ENCODE results near the gene ACSF3.
"Not testable (repeated sequence)": the region's sequence is repeated elsewhere in the genome, so short reads cannot be mapped to it uniquely, and the experiment has no call there.

The ACSF3 gene

DNA sequence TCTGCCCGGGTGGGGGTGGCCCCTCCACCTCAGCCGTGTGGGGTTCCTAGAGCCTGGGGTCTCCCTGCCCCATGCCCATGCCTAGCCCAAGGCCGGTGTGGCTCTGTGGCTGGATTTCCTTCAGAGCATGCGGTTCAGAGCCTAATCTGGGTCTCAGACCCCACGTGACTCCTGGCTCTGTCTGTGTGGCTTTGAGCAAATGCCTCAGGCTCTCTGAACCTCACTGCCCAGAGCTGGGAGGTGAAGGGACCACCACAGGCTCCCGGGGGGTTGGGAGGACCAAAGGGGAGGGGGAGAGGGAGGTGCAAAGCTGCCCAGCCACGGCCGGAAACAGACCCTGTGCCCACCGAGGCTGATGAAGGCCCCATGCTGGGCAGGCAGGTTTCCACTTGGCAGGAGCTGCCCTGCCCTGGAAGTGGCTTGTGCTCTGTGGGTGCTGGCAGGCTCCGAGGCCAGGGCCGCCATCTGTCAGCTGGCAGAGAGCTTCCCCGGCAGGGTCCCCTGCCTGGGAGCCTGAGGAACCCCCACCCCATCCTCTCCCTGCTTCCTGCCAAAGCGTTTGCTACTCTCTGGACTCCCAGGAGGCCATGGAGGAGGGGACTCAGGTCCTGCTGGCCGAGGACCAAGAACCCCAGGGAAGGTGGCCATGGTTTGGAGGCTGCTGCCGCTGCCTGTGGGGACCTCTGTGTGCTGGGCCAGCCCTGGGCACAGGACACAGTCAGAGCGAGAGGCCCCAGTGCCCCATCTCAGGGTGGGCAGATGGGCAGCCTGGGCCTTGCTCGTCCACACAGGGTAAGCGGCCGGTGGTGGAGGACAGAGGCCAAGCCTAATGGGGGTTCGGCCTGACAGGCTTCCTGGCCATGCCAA lies 81.9 kb downstream of the ACSF3 start:
- no peak for DNase-seq (ENCODE audit: low spot score)

DNA sequence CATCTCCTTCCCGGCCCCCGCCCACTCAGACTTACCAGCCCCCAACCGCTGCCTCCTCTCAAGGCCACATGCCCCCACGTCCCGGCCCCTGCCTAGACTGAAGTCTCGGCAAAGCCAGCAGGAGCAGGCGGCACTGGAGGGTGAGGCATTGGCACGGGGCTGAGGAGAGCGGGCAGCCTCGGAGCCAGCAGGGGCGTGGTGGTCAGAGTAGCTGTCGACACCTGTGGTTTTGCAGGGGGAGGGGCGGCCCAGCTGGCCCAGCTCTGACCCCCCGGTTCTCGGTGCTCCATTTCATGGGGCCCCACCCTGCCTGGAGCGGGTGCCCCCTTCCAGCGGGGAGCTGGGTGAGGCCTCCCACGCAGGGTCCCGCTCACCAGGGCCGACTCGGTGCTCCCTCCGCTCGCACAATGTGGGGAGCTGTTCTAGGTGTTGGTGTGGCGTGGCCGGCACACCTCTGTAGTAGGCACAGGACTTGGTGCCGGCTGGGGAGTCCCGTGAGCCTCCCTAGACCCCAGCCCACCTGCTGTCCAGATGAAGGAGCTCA lies 82.6 kb downstream of the ACSF3 start:
- no peak for DNase-seq (ENCODE audit: low spot score)

DNA sequence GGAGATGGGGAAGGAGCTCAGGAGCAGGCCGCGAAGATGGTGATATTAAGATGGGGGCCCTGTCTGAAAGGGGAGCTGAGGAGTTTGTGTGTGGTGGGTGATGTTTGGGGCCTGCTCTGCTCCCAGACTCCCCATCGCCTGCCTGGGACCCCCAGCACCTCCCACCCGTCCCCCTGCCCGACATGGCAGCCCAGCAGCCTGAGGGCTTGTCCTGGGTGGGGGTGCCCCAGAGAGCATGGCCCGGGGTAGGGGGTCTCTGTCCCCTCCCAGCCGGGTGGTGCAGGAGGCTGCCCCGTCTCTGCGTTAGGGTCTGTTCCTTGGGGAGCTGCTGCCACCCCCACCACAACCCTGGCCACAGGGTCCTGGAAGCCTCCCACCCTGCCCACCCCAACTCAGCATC lies 83.1 kb downstream of the ACSF3 start:
- DNase-seq (ENCODE audit: low spot score): no peak

DNA sequence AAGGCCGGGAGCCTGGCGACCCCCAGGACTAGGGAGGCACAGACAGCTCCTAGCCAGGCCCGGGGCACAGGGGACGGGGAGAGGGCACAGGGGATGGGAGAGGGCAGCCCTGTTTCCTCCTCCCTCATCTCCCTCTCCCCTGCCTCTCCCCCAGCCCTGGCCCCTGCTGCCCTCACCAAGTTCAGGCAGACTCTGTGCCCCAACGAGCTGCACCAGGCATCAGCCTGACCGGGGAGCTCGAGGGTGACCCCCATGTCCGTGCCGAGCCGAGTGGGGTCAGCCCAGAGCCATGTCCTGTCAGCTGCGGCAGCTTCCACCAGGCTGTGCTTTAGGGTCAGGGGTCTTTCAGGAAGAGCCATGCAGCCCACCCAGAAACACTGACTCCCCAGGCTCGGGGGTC lies 83.8 kb downstream of the ACSF3 start:
- DNase-seq (ENCODE audit: low spot score): no peak

DNA sequence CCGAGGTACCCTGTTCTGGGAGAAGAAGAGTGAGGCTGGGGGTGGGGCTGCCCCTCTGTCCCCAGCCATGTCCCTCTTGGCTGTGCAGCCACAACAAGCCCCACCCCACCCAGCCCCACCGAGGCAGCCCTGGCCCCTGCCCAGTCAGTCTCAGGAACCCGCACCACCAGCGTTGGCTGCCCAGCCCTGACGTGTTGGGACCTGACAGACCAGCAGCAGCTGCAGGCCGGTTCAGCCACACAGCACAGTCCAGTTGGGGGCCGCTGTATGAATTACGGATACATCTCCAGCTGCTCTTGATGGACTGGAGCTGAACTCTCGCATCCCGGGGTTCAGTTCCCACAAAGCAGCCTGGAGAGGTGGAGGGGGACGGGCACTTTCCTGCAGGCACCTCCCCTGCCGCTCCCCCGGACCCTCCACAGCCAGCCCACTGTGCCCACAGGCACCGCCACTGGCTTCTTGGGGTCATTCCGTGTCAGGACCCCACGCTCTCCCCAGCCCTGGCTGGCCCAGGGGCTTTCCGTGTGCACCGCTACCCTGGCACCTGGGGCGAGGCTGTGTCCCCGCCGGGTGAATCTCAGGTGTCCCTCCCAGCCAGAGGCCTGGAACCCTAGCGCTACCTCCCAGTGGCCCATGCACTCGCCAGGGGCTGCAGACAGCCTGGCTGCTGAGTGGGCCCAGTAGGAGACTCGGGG lies 84.9 kb downstream of the ACSF3 start:
- DNase-seq (ENCODE audit: low spot score): no peak

DNA sequence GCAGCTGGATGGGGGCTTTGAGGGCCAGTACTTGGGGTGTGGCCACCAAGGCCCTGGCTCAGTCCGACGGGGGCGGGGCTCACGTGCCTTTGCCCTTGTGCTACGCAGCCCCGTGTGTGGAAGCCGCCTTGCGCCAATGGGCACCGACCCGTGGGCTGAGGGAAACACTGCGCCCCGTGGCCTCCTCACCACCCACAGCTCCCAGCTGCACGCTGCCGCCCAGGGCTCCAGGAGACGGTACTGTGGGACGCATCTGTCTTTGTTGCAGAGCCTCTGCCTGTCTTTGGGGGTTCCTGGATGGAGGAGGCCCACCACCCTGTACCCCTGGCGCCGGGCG lies 85.5 kb downstream of the ACSF3 start:
- no peak for DNase-seq (ENCODE audit: low spot score)

DNA sequence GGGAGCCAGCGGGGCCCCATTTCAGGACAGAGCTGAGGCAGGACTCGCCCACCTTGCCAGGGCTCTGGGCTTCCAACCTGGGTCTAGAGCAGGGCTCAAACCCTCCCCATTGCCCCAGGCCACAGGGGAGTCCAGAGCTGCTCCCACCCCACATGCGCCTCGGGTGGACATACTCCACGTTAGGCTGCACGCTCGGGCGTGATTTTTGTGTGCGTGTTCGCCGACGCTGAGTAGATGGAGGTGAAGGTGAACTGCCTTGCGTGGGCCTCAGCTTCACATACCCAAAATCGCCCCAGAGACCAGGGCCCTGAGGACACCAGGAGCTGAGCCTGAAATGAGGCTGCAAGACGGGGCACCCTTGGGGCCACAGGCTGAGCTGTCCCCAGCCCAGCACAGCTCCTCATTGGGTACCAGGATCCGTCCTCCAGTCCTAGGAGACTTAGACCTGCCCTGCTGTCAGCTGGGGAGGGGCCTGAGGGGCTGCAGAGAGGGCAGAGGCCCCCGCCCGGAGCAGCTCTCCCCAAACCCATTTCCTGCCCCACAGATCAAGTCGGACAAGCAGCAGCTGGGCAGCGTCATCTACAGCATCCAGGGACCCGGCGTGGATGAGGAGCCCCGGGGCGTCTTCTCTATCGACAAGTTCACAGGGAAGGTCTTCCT lies 86.1 kb downstream of the ACSF3 start:
- no peak for DNase-seq (ENCODE audit: low spot score)

DNA sequence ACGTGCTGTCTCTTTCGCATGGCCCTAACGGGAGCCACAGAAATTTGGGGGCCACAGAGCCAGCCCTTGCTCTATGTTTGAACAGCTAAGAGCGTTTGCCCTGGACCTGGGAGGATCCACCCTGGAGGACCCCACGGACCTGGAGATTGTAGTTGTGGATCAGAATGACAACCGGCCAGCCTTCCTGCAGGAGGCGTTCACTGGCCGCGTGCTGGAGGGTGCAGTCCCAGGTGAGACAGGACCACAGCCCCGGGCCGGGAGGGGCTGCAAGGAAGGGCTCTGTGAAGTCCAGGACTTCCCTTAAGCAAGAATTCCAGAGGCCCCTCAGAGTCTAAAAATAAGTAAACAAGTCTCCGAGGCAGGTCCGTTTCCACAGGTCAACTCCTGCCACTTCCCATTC lies 89.8 kb downstream of the ACSF3 start:
- no peak for DNase-seq (ENCODE audit: low spot score)

DNA sequence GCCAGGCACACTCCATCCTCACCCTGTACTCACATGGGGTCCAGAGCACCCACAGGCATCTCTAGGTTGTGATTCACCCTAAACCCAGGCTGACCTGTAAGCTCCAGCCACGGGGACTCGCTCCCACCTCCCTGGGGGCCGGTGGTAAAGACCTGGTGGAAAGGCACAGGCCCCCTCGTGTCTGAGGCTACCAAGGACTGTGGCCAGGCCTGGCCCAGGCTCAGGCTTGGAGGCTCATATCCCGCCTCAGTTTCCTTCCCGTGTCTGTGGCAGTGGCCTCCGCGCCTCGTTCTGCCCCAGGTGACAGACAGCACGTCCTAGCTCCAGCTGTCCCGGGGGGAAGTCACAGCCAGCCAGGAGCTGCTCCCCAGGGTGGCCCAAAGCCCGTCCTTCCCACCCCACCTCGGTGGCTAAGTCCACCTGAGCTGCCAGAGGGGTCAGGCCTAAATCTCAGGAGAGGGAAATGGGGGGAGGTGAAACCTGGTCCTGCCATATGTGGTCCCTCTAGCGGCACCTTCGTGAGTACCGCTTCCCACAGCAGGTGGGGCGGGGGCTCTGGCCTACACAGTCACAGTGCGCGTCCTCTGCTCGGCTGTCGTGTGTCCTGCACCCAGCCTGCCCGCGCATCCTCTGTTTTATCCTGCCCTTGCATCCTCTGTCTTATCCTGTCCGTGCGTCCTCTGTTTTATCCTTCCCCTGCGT lies 90.5 kb downstream of the ACSF3 start:
- DNase-seq (ENCODE audit: low spot score): no peak

DNA sequence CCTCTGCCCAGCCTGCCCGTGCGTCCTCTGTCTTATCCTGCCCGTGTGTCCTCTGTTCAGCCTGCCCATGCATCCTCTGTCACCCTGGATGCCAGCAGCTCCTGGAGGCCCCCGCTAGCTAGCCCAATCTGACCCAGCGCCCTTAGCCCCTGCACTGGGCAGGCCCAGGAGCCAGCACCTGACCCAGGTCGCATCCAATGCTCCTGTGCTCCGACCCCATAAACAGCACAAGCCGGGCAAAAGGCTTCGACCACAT lies 91.0 kb downstream of the ACSF3 start:
- no peak for DNase-seq (ENCODE audit: low spot score)

DNA sequence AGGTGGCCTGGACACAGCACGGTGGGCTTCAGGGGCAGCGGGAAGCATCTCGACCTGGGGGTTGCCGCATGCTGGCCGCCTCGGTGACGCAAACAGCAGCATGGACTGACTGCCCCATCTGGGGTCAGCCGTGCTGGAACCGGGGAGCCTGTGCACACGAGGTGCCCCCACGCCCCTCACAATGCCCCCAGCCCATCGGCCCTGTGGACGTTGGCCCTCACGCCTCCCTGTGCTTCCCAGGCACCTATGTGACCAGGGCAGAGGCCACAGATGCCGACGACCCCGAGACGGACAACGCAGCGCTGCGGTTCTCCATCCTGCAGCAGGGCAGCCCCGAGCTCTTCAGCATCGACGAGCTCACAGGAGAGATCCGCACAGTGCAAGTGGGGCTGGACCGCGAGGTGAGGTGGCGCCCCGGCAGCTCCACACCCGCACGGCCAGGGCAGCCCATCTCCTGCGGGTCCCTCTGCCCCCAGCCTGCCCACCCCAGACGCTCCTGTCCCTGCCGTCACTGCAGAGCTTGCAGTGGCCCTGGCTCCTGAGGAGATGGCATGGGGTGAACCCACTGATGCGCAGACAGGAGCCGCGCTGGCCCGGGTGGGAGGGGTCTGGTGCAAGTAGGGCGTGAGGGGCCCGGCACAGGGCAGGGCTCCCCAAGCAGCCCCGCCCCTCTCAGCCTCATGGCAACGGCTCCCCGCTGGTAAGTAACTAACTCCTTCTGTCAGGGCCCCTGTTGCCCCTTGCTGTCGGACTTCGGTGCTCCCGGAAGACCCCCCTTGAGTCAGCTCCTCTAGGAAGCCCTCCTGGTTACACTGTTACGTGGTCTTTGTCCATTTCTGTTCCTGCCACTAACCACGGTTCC lies 91.5 kb downstream of the ACSF3 start:
- no peak for DNase-seq (ENCODE audit: low spot score)

DNA sequence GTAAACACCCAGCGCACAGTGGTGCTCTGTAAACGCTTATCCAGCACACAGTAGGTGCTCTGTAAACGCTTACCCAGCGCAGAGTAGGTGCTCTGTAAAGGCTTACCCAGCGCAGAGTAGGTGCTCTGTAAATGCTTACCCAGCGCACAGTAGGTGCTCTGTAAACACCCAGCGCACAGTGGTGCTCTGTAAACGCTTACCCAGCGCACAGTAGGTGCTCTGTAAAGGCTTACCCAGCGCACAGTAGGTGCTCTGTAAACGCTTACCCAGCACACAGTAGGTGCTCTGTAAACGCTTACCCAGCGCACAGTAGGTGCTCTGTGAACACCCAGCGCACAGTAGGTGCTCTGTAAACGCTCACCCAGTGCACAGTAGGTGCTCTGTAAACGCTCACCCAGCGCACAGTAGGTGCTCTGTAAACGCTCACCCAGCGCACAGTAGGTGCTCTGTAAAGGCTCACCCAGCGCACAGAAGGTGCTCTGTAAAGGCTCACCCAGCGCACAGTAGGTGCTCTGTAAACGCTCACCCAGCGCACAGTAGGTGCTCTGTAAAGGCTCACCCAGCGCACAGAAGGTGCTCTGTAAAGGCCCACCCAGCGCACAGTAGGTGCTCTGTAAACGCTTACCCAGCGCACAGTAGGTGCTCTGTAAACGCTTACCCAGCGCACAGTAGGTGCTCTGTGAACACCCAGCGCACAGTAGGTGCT lies 92.4 kb downstream of the ACSF3 start:
- DNase-seq (ENCODE audit: low spot score): not testable (repeated sequence)

DNA sequence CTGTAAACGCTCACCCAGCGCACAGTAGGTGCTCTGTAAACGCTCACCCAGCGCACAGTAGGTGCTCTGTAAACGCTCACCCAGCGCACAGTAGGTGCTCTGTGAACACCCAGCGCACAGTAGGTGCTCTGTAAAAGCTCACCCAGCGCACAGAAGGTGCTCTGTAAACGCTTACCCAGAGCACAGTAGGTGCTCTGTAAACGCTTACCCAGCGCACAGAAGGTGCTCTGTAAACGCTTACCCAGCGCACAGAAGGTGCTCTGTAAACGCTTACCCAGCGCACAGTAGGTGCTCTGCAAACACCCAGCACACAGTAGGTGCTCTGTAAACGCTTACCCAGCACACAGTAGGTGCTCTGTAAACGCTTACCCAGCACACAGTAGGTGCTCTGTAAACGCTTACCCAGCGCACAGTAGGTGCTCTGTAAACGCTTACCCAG lies 93.0 kb downstream of the ACSF3 start:
- not testable (repeated sequence) for DNase-seq (ENCODE audit: low spot score)

DNA sequence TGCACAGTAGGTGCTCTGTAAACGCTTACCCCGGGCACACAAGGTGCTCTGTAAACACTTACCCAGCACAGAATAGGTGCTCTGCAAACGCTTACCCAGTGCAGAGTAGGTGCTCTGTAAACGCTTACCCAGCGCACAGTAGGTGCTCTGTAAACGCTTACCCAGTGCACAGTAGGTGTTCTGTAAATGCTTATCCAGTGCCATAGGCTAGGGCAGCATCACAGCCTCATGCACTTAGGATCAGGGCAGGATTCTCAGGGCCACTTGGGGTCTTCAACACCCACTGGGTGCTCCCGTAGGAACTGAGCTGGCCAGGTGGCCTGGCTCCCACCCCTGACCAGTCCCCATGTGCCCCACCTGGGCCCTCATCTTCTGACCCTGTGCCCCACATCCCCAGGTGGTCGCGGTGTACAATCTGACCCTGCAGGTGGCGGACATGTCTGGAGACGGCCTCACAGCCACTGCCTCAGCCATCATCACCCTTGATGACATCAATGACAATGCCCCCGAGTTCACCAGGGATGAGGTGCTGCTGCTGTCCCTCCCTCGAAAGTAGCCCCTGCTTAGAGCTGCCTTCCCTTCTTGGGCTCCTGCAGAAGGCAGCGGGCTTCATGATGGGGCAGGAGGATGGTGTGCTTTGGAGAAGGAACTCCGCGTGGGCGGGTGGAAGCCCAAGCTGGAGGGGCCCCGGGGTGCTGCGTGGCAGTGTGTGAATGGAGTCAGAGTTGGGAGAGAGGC lies 93.5 kb downstream of the ACSF3 start:
- no peak for DNase-seq (ENCODE audit: low spot score)

DNA sequence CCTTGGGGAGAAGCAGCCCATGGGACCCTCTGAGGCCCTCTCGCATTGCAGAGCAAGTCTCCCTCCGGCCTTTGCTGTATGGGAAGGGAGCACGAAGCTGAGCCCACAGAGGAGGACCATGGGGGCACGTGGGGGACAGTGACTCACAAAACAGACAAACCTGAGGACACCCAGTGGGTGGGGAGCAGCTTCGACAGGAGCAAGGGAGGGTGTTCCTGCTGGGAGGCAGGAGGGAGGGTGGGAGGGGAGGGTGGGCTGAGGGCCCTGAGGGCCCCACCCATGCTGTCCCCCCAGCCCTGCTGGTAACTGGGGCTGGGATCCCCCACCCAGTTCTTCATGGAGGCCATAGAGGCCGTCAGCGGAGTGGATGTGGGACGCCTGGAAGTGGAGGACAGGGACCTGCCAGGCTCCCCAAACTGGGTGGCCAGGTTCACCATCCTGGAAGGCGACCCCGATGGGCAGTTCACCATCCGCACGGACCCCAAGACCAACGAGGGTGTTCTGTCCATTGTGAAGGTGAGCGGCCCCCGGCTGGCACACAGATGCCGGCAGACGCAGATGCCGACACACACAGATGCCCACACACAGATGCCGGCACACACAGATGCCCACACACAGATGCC lies 94.2 kb downstream of the ACSF3 start:
- DNase-seq (ENCODE audit: low spot score): no peak

DNA sequence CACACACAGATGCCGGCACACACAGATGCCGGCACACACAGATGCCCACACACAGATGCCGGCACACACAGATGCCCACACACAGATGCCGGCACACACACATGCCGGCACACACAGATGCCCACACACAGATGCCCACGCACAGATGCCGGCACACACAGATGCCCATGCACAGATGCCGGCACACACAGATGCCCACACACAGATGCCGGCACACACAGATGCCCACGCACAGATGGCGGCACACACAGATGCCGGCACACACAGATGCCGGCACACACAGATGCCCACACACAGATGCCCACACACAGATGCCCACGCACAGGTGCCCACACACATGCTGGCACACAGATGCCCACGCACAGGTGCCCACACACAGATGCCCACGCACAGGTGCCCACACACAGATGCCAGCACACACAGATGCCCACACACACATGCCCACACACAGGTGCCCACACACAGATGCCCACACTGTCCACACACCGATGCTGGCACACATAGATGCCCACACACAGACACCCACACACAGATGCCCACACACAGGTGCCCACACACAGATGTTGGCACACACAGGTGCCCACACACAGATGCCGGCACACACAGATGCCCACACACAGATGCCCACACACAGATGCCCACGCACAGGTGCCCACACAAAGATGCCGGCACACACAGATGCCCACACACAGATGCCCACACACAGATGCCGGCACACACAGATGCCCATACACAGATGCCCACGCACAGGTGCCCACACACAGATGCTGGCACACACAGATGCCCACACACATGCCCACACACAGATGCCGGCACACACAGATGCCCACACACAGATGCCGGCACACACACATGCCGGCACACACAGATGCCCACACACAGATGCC lies 95.1 kb downstream of the ACSF3 start:
- DNase-seq (ENCODE audit: low spot score): not testable (repeated sequence)

DNA sequence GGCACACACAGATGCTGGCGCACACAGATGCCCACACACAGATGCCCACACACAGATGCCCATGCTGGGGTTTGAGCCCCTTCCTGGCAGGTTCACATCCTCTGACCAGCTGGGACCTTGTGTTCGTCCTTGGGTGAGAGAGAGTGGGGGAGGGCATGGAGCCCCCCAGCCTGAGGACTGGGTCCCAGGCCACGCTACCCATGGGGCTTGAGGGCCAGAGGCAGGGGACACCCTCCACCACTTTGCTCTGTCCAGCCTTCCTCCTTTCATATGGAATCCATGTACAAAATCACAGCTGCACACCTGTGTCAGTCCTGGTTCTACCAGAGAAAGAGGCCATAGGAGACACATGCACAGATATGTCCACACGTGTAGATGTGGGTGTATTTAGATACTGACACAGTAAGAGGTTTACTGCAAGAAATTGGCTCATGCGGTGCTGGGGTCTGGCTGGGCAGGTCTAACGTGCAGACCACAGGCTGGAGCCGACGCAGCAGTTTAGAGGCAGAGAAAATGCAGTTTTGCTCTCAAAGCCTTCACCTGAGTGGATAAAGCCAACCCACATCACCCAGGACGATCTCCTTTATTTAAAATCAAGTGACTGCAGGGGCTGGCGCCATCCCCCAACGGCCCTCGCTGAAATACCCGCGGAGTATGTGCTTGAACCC lies 95.8 kb downstream of the ACSF3 start:
- DNase-seq (ENCODE audit: low spot score): no peak

Data from HuH-7 (cell line).